Activated T-cell treated with anti-CD3 and anti-CD28 coated beads, Interleukin-2, amount 50 U/mL, for 24 hours (primary cell): ENCODE measurements around the gene SETD1A.

ENCODE experiments used
- DNase-seq: peaks from one replicate; pipeline ENCODE4 v3.0.0-alpha.2; 2020
- H3K27ac Mint-ChIP-seq: 2 replicates; pipeline ENCODE4 v1.8.0; 2020; ENCODE audit warnings: mild to moderate bottlenecking, mixed read lengths
- H3K27me3 Mint-ChIP-seq: 2 replicates; pipeline ENCODE4 v1.8.0; 2020; ENCODE audit warnings: mixed read lengths
- H3K36me3 Mint-ChIP-seq: 2 replicates; pipeline ENCODE4 v1.8.0; 2020; ENCODE audit warnings: low read depth, mixed read lengths
- H3K4me1 Mint-ChIP-seq: 2 replicates; pipeline ENCODE4 v1.8.0; 2020; ENCODE audit warnings: low read depth, mixed read lengths
- H3K4me3 Mint-ChIP-seq: 2 replicates; pipeline ENCODE4 v1.8.0; 2020; ENCODE audit warnings: mild to moderate bottlenecking, moderate library complexity, mixed read lengths
- H3K9me3 Mint-ChIP-seq: 2 replicates; pipeline ENCODE4 v1.8.0; 2020; ENCODE audit warnings: mixed read lengths

Gene SETD1A

GRCh38 chr16:30989469-30990047 is 32.0 kb downstream of the SETD1A start:
- Mint-ChIP-seq H3K9me3 (no peaks in the 10 kb centered on the region), H3K27ac (no peak overlapping the region), H3K27me3 (no peaks in the 10 kb centered on the region), H3K4me3 (no peak overlapping the region), H3K4me1 (peaks cover 5% of the 10 kb centered on the region), H3K36me3 (peaks cover 26% of the 10 kb centered on the region)
- no peak for DNase-seq

- no peak overlapping the region for H3K27ac Mint-ChIP-seq
- H3K27me3 Mint-ChIP-seq: no peaks in the 10 kb centered on the region
- H3K36me3 Mint-ChIP-seq: peaks cover 23% of the 10 kb centered on the region
- no peak overlapping the region for H3K4me3 Mint-ChIP-seq
- DNase-seq: no peak
- no peaks in the 10 kb centered on the region for H3K9me3 Mint-ChIP-seq
- peaks cover 7% of the 10 kb centered on the region for H3K4me1 Mint-ChIP-seq
Observed at GRCh38 chr16:30990105-30990504, 32.6 kb downstream of the SETD1A start.

GRCh38 chr16:30991052-30991451 is 33.5 kb downstream of the SETD1A start:
- no peaks in the 10 kb centered on the region for H3K9me3 Mint-ChIP-seq
- H3K27me3 Mint-ChIP-seq: no peaks in the 10 kb centered on the region
- peaks cover 6% of the 10 kb centered on the region for H3K4me1 Mint-ChIP-seq
- no peak overlapping the region for H3K4me3 Mint-ChIP-seq
- H3K27ac Mint-ChIP-seq: no peak overlapping the region
- H3K36me3 Mint-ChIP-seq: peaks cover 14% of the 10 kb centered on the region
- DNase-seq: no peak

GRCh38 chr16:30992276-30992780 is 34.8 kb downstream of the SETD1A start:
- H3K9me3 Mint-ChIP-seq: no peaks in the 10 kb centered on the region
- no peak for DNase-seq

GRCh38 chr16:30992931-30993816 is 35.6 kb downstream of the SETD1A start:
- Mint-ChIP-seq H3K27ac (no peak overlapping the region), H3K36me3 (no peaks in the 10 kb centered on the region), H3K4me3 (no peak overlapping the region), H3K4me1 (peaks cover 18% of the 10 kb centered on the region), H3K27me3 (no peaks in the 10 kb centered on the region), H3K9me3 (no peaks in the 10 kb centered on the region)
- DNase-seq: no peak

More at GRCh38 chr16:30992276-30992780, 34.8 kb downstream of the SETD1A start:
- Mint-ChIP-seq H3K36me3 (peaks cover under 1% of the 10 kb centered on the region), H3K27ac (no peak overlapping the region), H3K27me3 (no peaks in the 10 kb centered on the region), H3K4me1 (peaks cover 15% of the 10 kb centered on the region), H3K4me3 (no peak overlapping the region)

GRCh38 chr16:30995927-30996323 is 38.4 kb downstream of the SETD1A start:
- no peak overlapping the region for H3K27ac Mint-ChIP-seq
- H3K4me3 Mint-ChIP-seq: peak overlapping the region; percentile 79
- peaks cover 18% of the 10 kb centered on the region for H3K4me1 Mint-ChIP-seq
- no peaks in the 10 kb centered on the region for H3K27me3 Mint-ChIP-seq
- DNase-seq: no peak
- H3K9me3 Mint-ChIP-seq: no peaks in the 10 kb centered on the region
- H3K36me3 Mint-ChIP-seq: no peaks in the 10 kb centered on the region

- peak overlapping the region; percentile 79 for H3K4me3 Mint-ChIP-seq
- no peaks in the 10 kb centered on the region for H3K36me3 Mint-ChIP-seq
- no peaks in the 10 kb centered on the region for H3K9me3 Mint-ChIP-seq
- H3K27me3 Mint-ChIP-seq: no peaks in the 10 kb centered on the region
- DNase-seq: no peak
- peak overlapping the region; percentile 66 for H3K27ac Mint-ChIP-seq
- peaks cover 18% of the 10 kb centered on the region for H3K4me1 Mint-ChIP-seq
Observed at GRCh38 chr16:30996324-30996984, 38.9 kb downstream of the SETD1A start.

- peaks cover 18% of the 10 kb centered on the region for H3K4me1 Mint-ChIP-seq
- H3K9me3 Mint-ChIP-seq: no peaks in the 10 kb centered on the region
- no peaks in the 10 kb centered on the region for H3K27me3 Mint-ChIP-seq
- H3K4me3 Mint-ChIP-seq: peak overlapping the region; percentile 79
- no peaks in the 10 kb centered on the region for H3K36me3 Mint-ChIP-seq
- peak overlapping the region; percentile 66 for H3K27ac Mint-ChIP-seq
- DNase-seq: peak; percentile 89
Observed at GRCh38 chr16:30996985-30997724, 39.6 kb downstream of the SETD1A start.

- no peaks in the 10 kb centered on the region for H3K9me3 Mint-ChIP-seq
Observed at GRCh38 chr16:30997725-30998711, 40.5 kb downstream of the SETD1A start.

GRCh38 chr16:30998852-30999761 is 41.6 kb downstream of the SETD1A start:
- no peaks in the 10 kb centered on the region for H3K36me3 Mint-ChIP-seq
- no peaks in the 10 kb centered on the region for H3K9me3 Mint-ChIP-seq
- H3K27me3 Mint-ChIP-seq: no peaks in the 10 kb centered on the region
- no peak overlapping the region for H3K4me3 Mint-ChIP-seq
- H3K27ac Mint-ChIP-seq: no peak overlapping the region
- no peak for DNase-seq
- peaks cover 18% of the 10 kb centered on the region for H3K4me1 Mint-ChIP-seq

More at GRCh38 chr16:30997725-30998711, 40.5 kb downstream of the SETD1A start:
- H3K27ac Mint-ChIP-seq: no peak overlapping the region
- peaks cover 18% of the 10 kb centered on the region for H3K4me1 Mint-ChIP-seq
- no peaks in the 10 kb centered on the region for H3K27me3 Mint-ChIP-seq
- peak; percentile 44 for DNase-seq
- peak overlapping the region; percentile 62 for H3K4me3 Mint-ChIP-seq
- H3K36me3 Mint-ChIP-seq: no peaks in the 10 kb centered on the region

- H3K9me3 Mint-ChIP-seq: no peaks in the 10 kb centered on the region
- H3K27me3 Mint-ChIP-seq: no peaks in the 10 kb centered on the region
- H3K27ac Mint-ChIP-seq: no peak overlapping the region
- DNase-seq: no peak
- H3K4me1 Mint-ChIP-seq: peaks cover 12% of the 10 kb centered on the region
- no peaks in the 10 kb centered on the region for H3K36me3 Mint-ChIP-seq
- H3K4me3 Mint-ChIP-seq: no peak overlapping the region
Observed at GRCh38 chr16:31000671-31001382, 43.3 kb downstream of the SETD1A start.
